OCI-LY3 (cell line): ENCODE results near the gene ST8SIA4.

ENCODE experiments used
- CTCF ChIP-seq: fragments of 200-600, 300-600 bp; sonication (generic); IDR thresholded peaks from 2 replicates; pipeline ENCODE4 v1.5.1; 2014; ENCODE audit warnings: antibody characterized with exemption, low read length, low read depth
- EZH2phosphoT487 ChIP-seq: fragments of 200-600 bp; shearing (Covaris generic); IDR thresholded peaks from 2 replicates; pipeline ENCODE4 v1.6.1; 2018; ENCODE audit warnings: antibody characterized with exemption, mixed run types, low read depth

- TF ChIP-seq CTCF = no peak
- TF ChIP-seq EZH2phosphoT487 = no peak
Measured at GRCh38 chr5:100877274-100877673, 25.8 kb downstream of the ST8SIA4 start.
